IPS-NIHi11 (cell line): ENCODE measurements around the gene NEU3.
"Not testable (repeated sequence)": the region's sequence is repeated elsewhere in the genome, so short reads cannot be mapped to it uniquely, and the experiment has no call there.

Source experiments
- DNase-seq: peaks from one replicate; pipeline ENCODE4 v3.0.0; 2012; ENCODE audit warnings: mixed read lengths, low spot score

The NEU3 gene

GRCh38 chr11:74988541-74989259 lies at the start of gene NEU3:
NEU3 (plus strand) TSS chr11:74988933; CDS start chr11:74989061, 128 bp downstream.
- peak; percentile 93 for DNase-seq

GRCh38 chr11:74941492-74941891 lies 47.2 kb upstream of the NEU3 start:
- DNase-seq, result no peak

- DNase-seq, result no peak
Measured at GRCh38 chr11:74942073-74942759, 46.5 kb upstream of the NEU3 start.

DNA sequence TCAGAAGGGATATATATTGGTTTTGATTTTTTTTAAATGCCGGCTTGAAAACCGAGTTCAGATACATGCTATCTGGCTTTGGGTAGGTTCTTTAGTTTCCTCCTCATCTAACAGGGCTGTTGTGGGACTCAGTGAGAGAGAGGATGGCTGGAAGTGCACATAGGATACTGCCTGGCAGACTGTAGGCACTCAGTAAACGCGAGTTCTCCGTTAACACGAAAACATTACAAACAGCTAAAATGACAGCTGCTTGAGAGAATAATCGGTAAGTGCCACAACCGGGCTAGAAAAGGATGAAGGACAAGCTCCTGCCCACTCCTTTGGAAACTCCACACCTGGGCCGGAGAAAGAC lies 40.2 kb upstream of the NEU3 start:
- peak; percentile 38 for DNase-seq

DNA sequence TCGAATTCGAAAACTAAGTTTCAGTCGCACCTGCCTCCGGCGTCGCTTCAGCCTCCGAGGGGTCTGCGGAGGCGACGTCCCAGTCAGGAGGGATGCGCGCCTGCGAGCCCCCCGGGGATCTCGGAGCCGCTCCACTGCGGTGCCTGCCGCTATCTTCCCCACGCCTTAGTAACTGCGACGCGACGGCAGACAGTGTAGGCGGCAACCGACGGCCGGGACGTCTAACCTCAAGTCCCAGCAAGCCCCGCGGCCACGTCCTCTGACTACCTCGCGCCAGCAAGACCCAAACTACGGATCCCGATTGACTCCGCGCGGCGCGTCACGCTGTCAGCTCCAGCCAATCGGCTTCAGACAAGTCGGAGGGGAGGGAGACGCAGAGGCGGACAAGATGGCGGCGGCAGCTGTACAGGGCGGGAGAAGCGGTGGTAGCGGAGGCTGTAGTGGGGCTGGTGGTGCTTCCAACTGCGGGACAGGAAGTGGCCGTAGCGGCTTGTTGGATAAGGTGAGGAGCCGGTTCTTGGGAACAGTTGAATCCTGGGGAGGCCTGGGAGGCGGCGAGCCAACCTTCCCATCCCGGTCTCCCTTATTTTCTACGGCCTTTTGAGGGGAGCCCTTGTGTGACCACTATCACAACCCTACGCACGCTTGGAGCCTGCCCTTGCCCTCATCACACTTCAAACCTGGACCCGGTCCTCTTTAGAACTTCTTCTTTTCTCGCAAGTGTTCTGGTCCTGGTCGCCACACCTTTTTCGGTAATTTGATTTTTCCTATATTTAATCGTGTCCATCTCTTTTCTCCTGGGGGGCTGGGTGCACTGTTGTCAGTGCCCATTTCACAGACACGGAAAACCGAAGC lies 39.6 kb upstream of the NEU3 start, which contains the start of the genes SPCS2 and XRRA1:
TSS of gene SPCS2 (plus strand) at position 369 of the 855 bp plus-strand sequence. CDS start at position 389, 20 bp downstream.
TSS of gene XRRA1 (minus strand) at position 194 of the 855 bp plus-strand sequence. CDS start 8,213 bp downstream, outside the sequence.
- peak; percentile 98 for DNase-seq

- DNase-seq, result no peak
Measured at GRCh38 chr11:74949753-74950137, 39.0 kb upstream of the NEU3 start.

DNA sequence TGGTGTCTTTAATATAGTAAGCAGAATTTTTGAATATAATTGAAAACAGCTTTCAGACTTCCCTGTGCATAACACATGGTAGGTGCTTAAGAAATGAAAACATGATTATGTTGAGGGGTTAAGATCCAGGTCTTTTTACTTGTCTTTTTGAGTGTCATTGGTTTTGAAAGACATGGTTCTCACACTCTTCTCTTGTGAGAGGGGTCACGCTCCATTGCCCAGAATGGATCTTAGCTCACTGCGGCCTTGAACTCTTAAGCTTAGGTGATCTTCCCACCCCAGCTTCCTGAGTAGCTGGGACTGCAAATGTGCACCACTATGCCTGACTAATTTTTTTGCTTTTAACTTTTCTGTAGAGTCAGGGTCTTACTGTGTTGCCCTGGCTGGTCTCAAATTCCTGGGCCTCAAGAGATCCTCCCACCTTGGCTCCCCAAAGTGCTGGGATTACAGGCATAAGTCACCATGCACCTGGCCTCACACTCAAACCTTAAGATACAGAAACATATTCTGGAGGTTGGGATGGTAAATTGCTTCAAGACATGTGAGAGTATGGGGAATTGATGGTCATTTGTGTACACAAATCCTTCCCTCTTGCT lies 38.3 kb upstream of the NEU3 start:
- DNase-seq, result no peak

DNA sequence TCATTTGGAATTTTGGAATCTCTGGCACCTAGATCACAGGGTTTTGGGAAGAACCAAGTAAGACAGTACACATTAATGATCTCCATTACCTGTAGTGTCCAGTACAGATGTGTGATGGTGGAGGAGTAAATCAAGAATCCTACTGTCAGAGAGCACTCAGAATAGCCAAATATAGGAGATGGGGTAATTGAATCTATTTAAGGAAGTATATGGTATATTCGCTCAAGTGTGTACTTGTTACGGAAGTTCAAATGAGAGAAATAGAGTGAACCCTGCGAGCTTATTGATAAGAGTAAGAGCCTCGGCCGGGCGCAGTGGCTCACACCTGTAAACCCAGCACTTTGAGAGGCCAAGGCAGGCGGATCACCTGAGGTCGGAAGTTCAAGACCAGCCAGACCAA lies 37.5 kb upstream of the NEU3 start:
- no peak for DNase-seq

DNA sequence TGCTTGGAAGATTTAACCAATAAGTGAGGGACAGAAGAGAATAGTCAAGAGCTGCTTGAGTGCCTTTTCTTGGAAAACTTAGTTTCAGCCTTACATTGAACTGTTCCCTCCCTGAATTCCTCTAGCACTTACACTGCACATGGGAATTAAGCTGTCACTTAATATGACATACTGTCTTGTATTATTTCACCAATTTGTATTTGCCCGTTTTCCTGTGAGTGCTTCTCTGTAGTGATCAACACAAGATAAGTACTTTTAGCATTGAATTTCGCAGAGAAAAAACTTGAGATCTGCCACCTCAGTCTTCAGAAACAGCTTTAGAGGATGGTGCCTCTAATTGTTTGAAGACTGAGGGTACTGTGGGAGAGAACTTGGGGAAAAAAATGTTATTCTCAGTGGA lies 36.0 kb upstream of the NEU3 start:
- DNase-seq, result no peak

DNA sequence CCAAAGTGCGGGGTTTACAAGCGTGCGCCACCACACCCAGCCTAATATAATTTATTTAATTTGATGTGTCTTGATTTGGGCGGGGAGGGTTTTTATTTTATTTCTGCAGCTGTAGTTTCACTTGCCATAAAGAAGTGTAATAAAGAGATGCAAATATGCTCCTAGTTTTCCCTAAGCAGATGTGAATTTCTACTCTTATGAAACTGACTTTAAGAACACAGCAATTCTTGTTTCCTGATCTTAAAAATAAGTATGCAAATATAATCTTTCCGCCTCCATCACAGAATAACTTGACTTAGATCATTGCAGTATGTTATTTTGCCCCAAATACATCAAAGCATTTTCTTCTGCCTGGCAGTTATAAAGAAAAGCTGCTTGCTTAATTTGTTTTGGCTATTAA lies 35.3 kb upstream of the NEU3 start:
- DNase-seq, result no peak

- DNase-seq, result no peak
Measured at GRCh38 chr11:74954199-74954598, 34.5 kb upstream of the NEU3 start.

DNA sequence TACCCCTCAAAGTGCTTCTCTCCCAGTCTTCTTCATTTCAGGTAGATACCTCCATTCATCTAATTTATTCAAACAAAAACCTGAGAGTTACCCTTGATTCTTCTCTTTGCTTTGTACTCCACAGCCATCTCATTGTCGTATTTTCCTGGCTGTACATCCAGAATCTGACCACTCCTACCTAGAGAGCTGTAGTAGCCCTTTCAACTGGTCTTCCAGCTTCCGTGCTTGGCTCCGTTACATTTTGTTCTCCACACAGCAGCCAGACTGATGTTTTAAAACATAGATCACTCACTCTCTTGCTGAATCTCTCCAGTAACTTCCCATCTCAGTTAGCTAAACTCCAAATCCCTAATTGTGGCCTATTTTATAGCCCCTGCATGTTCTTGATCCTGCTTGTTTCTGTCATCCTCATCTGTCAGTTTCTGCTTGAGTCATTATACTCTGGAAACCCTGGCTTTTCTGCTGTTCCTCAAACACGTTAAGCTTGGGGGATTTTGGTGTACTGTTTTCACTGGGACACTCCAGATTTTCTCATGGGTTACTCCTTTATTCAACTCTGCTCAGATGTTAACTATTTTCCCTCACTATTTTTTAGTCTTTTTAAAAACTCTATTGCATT lies 32.2 kb upstream of the NEU3 start:
- DNase-seq, result no peak

- DNase-seq, result no peak
Measured at GRCh38 chr11:74957937-74958629, 30.6 kb upstream of the NEU3 start.

GRCh38 chr11:74960128-74960527 lies 28.6 kb upstream of the NEU3 start:
- DNase-seq, result not testable (repeated sequence)

GRCh38 chr11:74966651-74967050 lies 22.1 kb upstream of the NEU3 start:
- no peak for DNase-seq

DNA sequence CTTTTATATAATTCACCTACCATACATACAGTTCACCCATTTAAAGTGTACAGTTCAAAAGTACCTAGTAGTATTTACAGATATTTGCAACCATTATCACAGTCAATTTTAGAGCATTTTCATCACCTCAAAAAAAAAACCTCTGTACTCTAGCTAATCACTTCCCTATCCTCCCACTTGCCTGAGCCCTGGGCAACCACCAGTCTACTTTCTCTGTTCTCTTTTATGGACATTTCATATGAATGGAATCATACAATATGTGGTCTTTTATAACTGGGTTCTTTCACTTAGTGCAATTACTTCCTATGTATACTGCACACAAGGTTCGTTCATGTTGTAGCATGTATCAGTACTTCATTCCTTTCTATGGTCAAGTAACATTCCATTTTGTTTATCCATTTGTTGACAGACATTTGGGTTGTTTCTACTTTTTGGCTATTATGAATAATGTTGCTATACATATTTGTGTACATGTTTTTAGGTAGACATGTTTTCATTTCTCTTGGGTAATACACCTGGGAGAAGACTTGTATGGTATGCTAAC lies 17.8 kb upstream of the NEU3 start:
- no peak for DNase-seq

- DNase-seq, result no peak
Measured at GRCh38 chr11:74971424-74971823, 17.3 kb upstream of the NEU3 start.

DNA sequence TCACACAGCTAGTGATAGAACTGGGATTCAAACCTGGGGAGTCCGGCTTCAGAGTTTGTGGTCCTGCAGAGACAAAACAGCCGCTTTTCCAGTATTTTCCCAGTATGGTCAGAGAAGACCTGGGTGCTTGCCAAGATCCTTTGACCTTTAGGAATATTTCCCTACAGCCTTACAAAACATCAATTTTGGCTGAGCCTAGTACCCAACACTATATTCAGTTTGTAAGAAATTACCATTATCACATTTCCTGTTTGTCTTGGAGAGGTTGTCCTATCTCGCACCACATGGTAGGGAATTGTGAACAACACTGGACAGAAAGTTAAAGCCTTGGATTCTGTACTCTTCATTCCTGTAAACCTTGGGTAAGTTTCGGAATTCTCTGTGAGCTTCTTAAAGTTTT lies 10.7 kb upstream of the NEU3 start:
- DNase-seq, result no peak

DNA sequence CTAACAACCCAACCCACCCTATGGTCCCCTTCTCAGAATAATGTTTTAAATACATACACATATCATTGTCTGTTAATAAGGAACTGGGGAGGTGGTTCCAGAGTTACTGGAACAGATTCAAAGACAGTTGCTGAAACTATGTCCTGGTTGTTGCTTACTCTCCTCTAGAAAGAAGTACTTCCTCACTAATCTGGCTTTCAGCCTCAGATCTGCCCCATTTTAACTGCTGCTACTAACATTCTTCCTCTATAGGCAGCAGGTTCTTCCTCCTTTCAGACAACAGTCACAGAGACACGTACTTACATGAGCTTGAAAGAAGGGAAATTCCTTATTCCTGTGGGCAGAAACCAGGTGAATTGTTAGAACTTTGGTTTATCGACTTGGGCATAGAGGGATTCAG lies 8.1 kb upstream of the NEU3 start:
- no peak for DNase-seq

DNA sequence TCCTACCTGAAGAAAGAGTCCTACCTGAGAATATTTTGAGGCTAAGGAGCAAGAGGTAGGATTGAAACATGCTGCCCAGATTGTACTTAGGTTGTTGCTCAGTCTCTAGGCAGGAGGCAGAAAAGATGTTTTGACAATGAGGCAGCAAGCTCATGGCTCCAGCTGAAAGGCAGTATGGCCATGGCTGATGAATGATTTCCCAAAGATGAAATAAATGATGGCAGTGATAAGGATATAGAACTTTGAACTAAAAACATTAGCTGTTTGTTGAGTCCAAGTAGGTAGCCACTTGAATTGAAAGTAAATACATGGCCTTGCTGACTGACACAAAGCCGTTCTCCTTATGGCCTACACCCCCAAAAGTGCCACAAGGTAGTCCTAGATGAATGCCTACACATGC lies 6.8 kb upstream of the NEU3 start:
- no peak for DNase-seq

GRCh38 chr11:74984070-74984469 lies 4.7 kb upstream of the NEU3 start:
- DNase-seq, result no peak
